HFF-Myc (cell line): Measurements from ENCODE around the gene ZNF576.
A peak's percentile ranks its signal among the peaks of the same experiment; 100 is the strongest.

Experiments
- DNase-seq: peaks from one replicate; pipeline ENCODE4 v3.0.0-alpha.2; 2011; ENCODE audit warnings: low read depth; ENCODE audit errors: extremely low read depth
- H3K4me3 ChIP-seq: replicated peaks from 2 replicates; pipeline ENCODE4 v1.5.1; 2011; ENCODE audit warnings: low read depth, mild to moderate bottlenecking, control low read depth, low read length
- CTCF ChIP-seq: IDR thresholded peaks from 2 replicates; pipeline ENCODE4 v1.5.1; 2012; ENCODE audit warnings: mild to moderate bottlenecking, low read depth, low read length, control low read depth; ENCODE audit errors: missing control alignments

The ZNF576 gene

GRCh38 chr19:43612374-43612773 lies 16.0 kb downstream of the ZNF576 start:
- TF ChIP-seq CTCF, result no peak
- no peak for DNase-seq
- no peak overlapping the region for H3K4me3 ChIP-seq

- H3K4me3 ChIP-seq, result no peak overlapping the region
- DNase-seq, result no peak
- TF ChIP-seq CTCF, result no peak
These were observed 19.9 kb downstream of the ZNF576 start for GRCh38 chr19:43616306-43616705.

GRCh38 chr19:43616954-43617353 lies 20.6 kb downstream of the ZNF576 start:
- DNase-seq, result no peak
- no peak for TF ChIP-seq CTCF
- H3K4me3 ChIP-seq, result no peak overlapping the region

GRCh38 chr19:43618921-43619261 lies 22.5 kb downstream of the ZNF576 start:
- peak overlapping the region; percentile 68 for H3K4me3 ChIP-seq
- no peak for TF ChIP-seq CTCF

GRCh38 chr19:43619262-43620060 lies 23.1 kb downstream of the ZNF576 start, which contains the start of gene ZNF428:
TSS of gene ZNF428 (minus strand) at chr19:43619629. CDS start at chr19:43614304, 5,325 bp downstream.
- DNase-seq, result peak; percentile 48
- H3K4me3 ChIP-seq, result peak within 1 kb of the TSS; percentile 68
- no peak for TF ChIP-seq CTCF

More at GRCh38 chr19:43618921-43619261, 22.5 kb downstream of the ZNF576 start:
- no peak for DNase-seq

- no peak for DNase-seq
- TF ChIP-seq CTCF, result no peak
- H3K4me3 ChIP-seq, result peak overlapping the region; percentile 68
These were observed 23.9 kb downstream of the ZNF576 start for GRCh38 chr19:43620061-43621001.
